ENCODE data around the gene ASS1. TPM values are rescaled to one million over a fixed set of nuclear protein-coding genes. Genes with fewer than 3 reads are reported as not detected.

The ASS1 gene
- total and polyA plus RNA-seq, 2 donors (not counting 1 experiment from before 2014, with no cell fraction given) = 0.30 to 0.44 TPM

DNA sequence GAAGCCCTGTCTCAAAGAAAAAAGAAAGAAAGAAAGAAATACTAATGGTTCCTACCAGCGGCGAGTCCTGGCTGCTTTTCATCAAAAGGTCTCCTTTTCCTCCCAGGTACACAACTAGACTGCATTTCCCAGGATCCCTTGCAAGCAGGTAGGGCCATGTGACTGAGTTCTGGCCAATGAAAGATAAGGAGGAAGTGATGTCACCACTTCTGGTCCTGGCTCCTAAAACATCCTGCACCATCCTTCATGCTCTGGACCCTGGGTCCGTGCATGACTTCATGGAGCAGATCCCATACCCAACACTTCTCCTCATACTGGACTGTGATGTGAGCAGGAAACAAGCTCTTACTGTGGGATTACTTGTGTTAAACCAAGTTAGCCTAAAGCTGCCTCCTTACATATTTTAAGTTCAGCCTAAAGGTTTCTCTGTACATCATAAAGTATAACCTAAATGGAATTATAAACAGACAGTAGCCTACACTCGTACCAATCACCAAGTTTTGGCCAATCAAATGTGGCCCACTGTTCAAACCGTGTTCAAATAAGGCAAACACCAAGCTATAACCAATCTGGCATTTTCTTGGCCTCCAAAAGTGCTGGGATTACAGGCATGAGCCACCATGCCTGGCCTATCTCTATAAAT is 104.5 kb downstream of the ASS1 start:
- intact Hi-C loops (cut with micrococcal nuclease) = no loop called here
- Histone ChIP-seq H4K20me1 (ENCODE audit: control insufficient read depth, insufficient read depth, low read length, poor library complexity, severe bottlenecking) (no peaks in the 10 kb centered on the region), H3K9me3 (ENCODE audit: control extremely low read depth in 1 of 3, control insufficient read depth in 2 of 3, insufficient read depth in 1 of 3, low read length in 2 of 3) (peaks cover 0 to 26% (median 5%) of the 10 kb centered on the region in 3 donors), H3K9ac (ENCODE audit: low read length) (no peak overlapping the region), H3K4me1 (ENCODE audit: control insufficient read depth in 2 of 2, insufficient read depth in 2 of 2, low read length in 2 of 2) (no peaks in the 10 kb centered on the region), H3K27me3 (replicated peaks in 1 of 4; ENCODE audit: control extremely low read depth in 1 of 4, control insufficient read depth in 3 of 4, insufficient read depth in 4 of 4, low read length in 3 of 4) (peaks cover 0 to 3% (median 0%) of the 10 kb centered on the region in 4 experiments), H3K4me3 (ENCODE audit: control extremely low read depth in 1 of 5, extremely low read depth in 1 of 5, insufficient read depth in 1 of 5, low read depth in 2 of 5, low read length in 4 of 5) (no peak overlapping the region), H3K36me3 (replicated peaks in 1 of 2; ENCODE audit: control extremely low read depth in 1 of 2, control insufficient read depth in 1 of 2, extremely low read depth in 1 of 2, insufficient read depth in 2 of 2, low read length in 1 of 2) (no peaks in the 10 kb centered on the region), H3K27ac (ENCODE audit: low read length in 2 of 2) (no peak overlapping the region), H3K4me2 (replicated peaks; ENCODE audit: low read depth, low read length, poor library complexity, severe bottlenecking) (no peak overlapping the region), H3K79me2 (ENCODE audit: control insufficient read depth, insufficient read depth, low read length) (no peaks in the 10 kb centered on the region), H2AFZ (ENCODE audit: insufficient read depth, low read depth, low read length, poor library complexity, severe bottlenecking) (no peak overlapping the region)
- DNase-seq (no peak), ATAC-seq (ENCODE audit: low read depth) (no peak)
- Mint-ChIP-seq H3K9me3 (ENCODE audit: insufficient read depth) (peaks cover 2% of the 10 kb centered on the region), H3K4me1 (no peaks in the 10 kb centered on the region), H3K4me3 (no peak overlapping the region), H3K27ac (no peak overlapping the region), H3K27me3 (peaks cover 15% of the 10 kb centered on the region)
- CTCF ChIA-PET = no interaction called here
- 81% methylated on average over 2 of the region's 5 CpGs for WGBS (ENCODE audit: insufficient coverage)
- POLR2A ChIA-PET = no interaction called here
- TF ChIP-seq, protein P1, sequence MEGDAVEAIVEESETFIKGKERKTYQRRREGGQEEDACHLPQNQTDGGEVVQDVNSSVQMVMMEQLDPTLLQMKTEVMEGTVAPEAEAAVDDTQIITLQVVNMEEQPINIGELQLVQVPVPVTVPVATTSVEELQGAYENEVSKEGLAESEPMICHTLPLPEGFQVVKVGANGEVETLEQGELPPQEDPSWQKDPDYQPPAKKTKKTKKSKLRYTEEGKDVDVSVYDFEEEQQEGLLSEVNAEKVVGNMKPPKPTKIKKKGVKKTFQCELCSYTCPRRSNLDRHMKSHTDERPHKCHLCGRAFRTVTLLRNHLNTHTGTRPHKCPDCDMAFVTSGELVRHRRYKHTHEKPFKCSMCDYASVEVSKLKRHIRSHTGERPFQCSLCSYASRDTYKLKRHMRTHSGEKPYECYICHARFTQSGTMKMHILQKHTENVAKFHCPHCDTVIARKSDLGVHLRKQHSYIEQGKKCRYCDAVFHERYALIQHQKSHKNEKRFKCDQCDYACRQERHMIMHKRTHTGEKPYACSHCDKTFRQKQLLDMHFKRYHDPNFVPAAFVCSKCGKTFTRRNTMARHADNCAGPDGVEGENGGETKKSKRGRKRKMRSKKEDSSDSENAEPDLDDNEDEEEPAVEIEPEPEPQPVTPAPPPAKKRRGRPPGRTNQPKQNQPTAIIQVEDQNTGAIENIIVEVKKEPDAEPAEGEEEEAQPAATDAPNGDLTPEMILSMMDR (IDR thresholded peaks at IDR 0.05) = no peak
- no peak for TF ChIP-seq EZH2 (IDR thresholded peaks at IDR 0.05; ENCODE audit: borderline replicate concordance, insufficient read depth, low read depth, low read length, poor library complexity, severe bottlenecking)

Small RNA genes within 50 kb of the gene (small RNA-seq; reads per million reads assigned to genes)
- not detected for gene RN7SL665P (ENCODE audit: insufficient read length, low read depth, low replicate concordance)

Other genes starting within 250 kb of the ASS1 start
- 0.05 TPM in 1 of 2 replicates, not detected in the other for gene HMCN2, start 179.2 kb upstream of the ASS1 start, total RNA-seq
- gene HMCN2, start 179.2 kb upstream of the ASS1 start, polyA plus RNA-seq = 0.01 TPM in 1 of 2 replicates, not detected in the other
- gene FUBP3, start 134.6 kb downstream of the ASS1 start, total RNA-seq = 45.7 and 51.4 TPM in 2 replicates
- 21.0 and 79.4 TPM in 2 replicates for gene FUBP3, start 134.6 kb downstream of the ASS1 start, polyA plus RNA-seq
- not detected in 2 replicates for gene PRDM12, start 219.6 kb downstream of the ASS1 start, total RNA-seq
- not detected in 2 replicates for gene PRDM12, start 219.6 kb downstream of the ASS1 start, polyA plus RNA-seq
- 53.3 and 55.5 TPM in 2 replicates for gene EXOSC2, start 248.8 kb downstream of the ASS1 start, total RNA-seq
- 31.5 and 34.7 TPM in 2 replicates for gene EXOSC2, start 248.8 kb downstream of the ASS1 start, polyA plus RNA-seq